ENCODE data around the gene ZSWIM5. TPM values are rescaled to one million over a fixed set of nuclear protein-coding genes. Genes with fewer than 3 reads are reported as not detected.

The ZSWIM5 gene
- total and polyA plus RNA-seq, 9 of the 15 experiments (the other 6 are each of a cell fraction or from before 2014, with no cell fraction given) = under 0.01 to 0.07 (median 0.03) TPM; not detected in 3

- POLR2A ChIA-PET = interaction anchor here (1.0 kb wide), 1 partner anchor 21 kb away, joined by 3 read pairs; no protein-coding TSS in a partner anchor
- no peak for ATAC-seq
These were observed 95.2 kb downstream of the ZSWIM5 start for GRCh38 chr1:45111239-45111638.

More at GRCh38 chr1:45111239-45111638, 95.2 kb downstream of the ZSWIM5 start:
- Histone ChIP-seq H3K36me3 (ENCODE audit: control insufficient read depth, insufficient read depth, low read length) (no peaks in the 10 kb centered on the region), H3K9me3 (replicated peaks; ENCODE audit: control insufficient read depth, insufficient read depth, low read depth, low read length) (no peaks in the 10 kb centered on the region), H4K20me1 (replicated peaks; ENCODE audit: control insufficient read depth, insufficient read depth, low read length) (no peaks in the 10 kb centered on the region), H3K9me1 (ENCODE audit: control insufficient read depth, insufficient read depth, low read length) (no peaks in the 10 kb centered on the region), H3K79me2 (ENCODE audit: control insufficient read depth, insufficient read depth, low read length) (no peaks in the 10 kb centered on the region), H3K27me3 (ENCODE audit: control insufficient read depth in 2 of 2, insufficient read depth in 2 of 2, low read length in 2 of 2) (peaks cover 7 to 9% of the 10 kb centered on the region in 2 experiments; a peak in 4 of 5 replicates), H2AFZ (ENCODE audit: low read depth, low read length) (no peak overlapping the region), H3K4me2 (ENCODE audit: insufficient read depth, low read length) (no peak overlapping the region), H3K4me1 (replicated peaks in 1 of 2; ENCODE audit: control insufficient read depth in 2 of 2, insufficient read depth in 2 of 2, low read length in 2 of 2) (no peaks in the 10 kb centered on the region), H3K4me3 (no peak overlapping the region), H3K9ac (ENCODE audit: insufficient read depth in 1 of 2, low read depth in 2 of 2, low read length in 2 of 2) (no peak overlapping the region), H3K27ac (ENCODE audit: extremely low read depth, low read depth, low read length) (no peak overlapping the region)
- DNase-seq (ENCODE audit: extremely low read depth in 1 of 4, low spot score in 3 of 4) = no peak
- CTCF ChIA-PET (ENCODE audit: low intra/inter-chr PET ratio) = no interaction called here
- no TSS peak for BruUV-seq (replicated peaks)
- 3% methylated on average over 2 of the region's 2 CpGs for WGBS (ENCODE audit: insufficient coverage, low coverage, missing lambda C conversion rate)
- TF ChIP-seq TCF3 (CRISPR knock-in tag; IDR thresholded peaks at IDR 0.05) (no peak), KLF16 (IDR thresholded peaks at IDR 0.05) (no peak), USF1 (CRISPR knock-in tag; IDR thresholded peaks at IDR 0.05) (no peak), HDAC1 (IDR thresholded peaks at IDR 0.05) (no peak), STAT6 (CRISPR knock-in tag; IDR thresholded peaks at IDR 0.05) (no peak), HNRNPLL (IDR thresholded peaks at IDR 0.05; ENCODE audit: low read depth, low read length, poor library complexity, severe bottlenecking) (no peak), GTF2F1 (IDR thresholded peaks at IDR 0.05; ENCODE audit: low read depth, low read length) (no peak), ZBTB7A (IDR thresholded peaks at IDR 0.05; ENCODE audit: borderline replicate concordance, control insufficient read depth, low read depth, low read length) (no peak), JUN (IDR thresholded peaks at IDR 0.05; ENCODE audit: borderline replicate concordance, low read depth, low read length) (no peak), JUN (CRISPR knock-in tag; IDR thresholded peaks at IDR 0.05; ENCODE audit: borderline replicate concordance) (no peak)
- TF ChIP-seq, protein P1, sequence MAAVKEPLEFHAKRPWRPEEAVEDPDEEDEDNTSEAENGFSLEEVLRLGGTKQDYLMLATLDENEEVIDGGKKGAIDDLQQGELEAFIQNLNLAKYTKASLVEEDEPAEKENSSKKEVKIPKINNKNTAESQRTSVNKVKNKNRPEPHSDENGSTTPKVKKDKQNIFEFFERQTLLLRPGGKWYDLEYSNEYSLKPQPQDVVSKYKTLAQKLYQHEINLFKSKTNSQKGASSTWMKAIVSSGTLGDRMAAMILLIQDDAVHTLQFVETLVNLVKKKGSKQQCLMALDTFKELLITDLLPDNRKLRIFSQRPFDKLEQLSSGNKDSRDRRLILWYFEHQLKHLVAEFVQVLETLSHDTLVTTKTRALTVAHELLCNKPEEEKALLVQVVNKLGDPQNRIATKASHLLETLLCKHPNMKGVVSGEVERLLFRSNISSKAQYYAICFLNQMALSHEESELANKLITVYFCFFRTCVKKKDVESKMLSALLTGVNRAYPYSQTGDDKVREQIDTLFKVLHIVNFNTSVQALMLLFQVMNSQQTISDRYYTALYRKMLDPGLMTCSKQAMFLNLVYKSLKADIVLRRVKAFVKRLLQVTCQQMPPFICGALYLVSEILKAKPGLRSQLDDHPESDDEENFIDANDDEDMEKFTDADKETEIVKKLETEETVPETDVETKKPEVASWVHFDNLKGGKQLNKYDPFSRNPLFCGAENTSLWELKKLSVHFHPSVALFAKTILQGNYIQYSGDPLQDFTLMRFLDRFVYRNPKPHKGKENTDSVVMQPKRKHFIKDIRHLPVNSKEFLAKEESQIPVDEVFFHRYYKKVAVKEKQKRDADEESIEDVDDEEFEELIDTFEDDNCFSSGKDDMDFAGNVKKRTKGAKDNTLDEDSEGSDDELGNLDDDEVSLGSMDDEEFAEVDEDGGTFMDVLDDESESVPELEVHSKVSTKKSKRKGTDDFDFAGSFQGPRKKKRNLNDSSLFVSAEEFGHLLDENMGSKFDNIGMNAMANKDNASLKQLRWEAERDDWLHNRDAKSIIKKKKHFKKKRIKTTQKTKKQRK (IDR thresholded peaks at IDR 0.05; ENCODE audit: borderline replicate concordance, low read depth, low read length) = no peak
- in situ Hi-C loops (cut with MboI) (no loop called here), intact Hi-C loops (cut with micrococcal nuclease) (no loop called here)
- FAIRE-seq = no peak
